OCI-LY1 (cell line): ENCODE data around the gene KLHL33.

ENCODE experiments used
- H2AFZ ChIP-seq: fragments of 200-600 bp; sonication (generic), shearing (Covaris generic); 2 replicates; pipeline ENCODE4 v1.6.0; 2014; ENCODE audit warnings: antibody characterized with exemption, mild to moderate bottlenecking, low read length
- H3F3A ChIP-seq: fragments of 200-600 bp; sonication (generic), shearing (Covaris generic); 2 replicates; pipeline ENCODE4 v1.6.0; 2014; ENCODE audit warnings: mild to moderate bottlenecking, antibody characterized with exemption, low read length, moderate library complexity; ENCODE audit not compliant: insufficient read depth
- H3K27ac ChIP-seq: fragments of 200-600 bp; sonication (generic); 2 replicates; pipeline ENCODE4 v1.5.1; 2014; ENCODE audit warnings: low read length, mixed run types, mild to moderate bottlenecking, low read depth; ENCODE audit not compliant: poor library complexity, severe bottlenecking
- H3K27me3 ChIP-seq: fragments of 200-600 bp; sonication (generic); 2 replicates; pipeline ENCODE4 v1.6.0; 2014; ENCODE audit warnings: antibody characterized with exemption, mild to moderate bottlenecking, low read length, moderate library complexity; ENCODE audit not compliant: insufficient read depth
- H3K36me3 ChIP-seq: fragments of 200-600 bp; sonication (generic); 2 replicates; pipeline ENCODE4 v1.6.1; 2014; ENCODE audit warnings: mild to moderate bottlenecking, antibody characterized with exemption, low read length, moderate library complexity, mixed read lengths; ENCODE audit not compliant: insufficient read depth
- H3K4me1 ChIP-seq: fragments of 200-600 bp; sonication (generic); 2 replicates; pipeline ENCODE4 v1.5.1; 2014; ENCODE audit warnings: mild to moderate bottlenecking, low read length, moderate library complexity; ENCODE audit not compliant: insufficient read depth, severe bottlenecking
- H3K4me2 ChIP-seq: fragments of 200-600 bp; sonication (generic), shearing (Covaris generic); 2 replicates; pipeline ENCODE4 v1.6.1; 2014; ENCODE audit warnings: low read length
- H3K4me3 ChIP-seq: fragments of 200-600 bp; sonication (generic); 2 replicates; pipeline ENCODE4 v1.5.1; 2014; ENCODE audit warnings: low read length, low read depth, mild to moderate bottlenecking, mixed read lengths; ENCODE audit not compliant: poor library complexity, severe bottlenecking
- H3K79me2 ChIP-seq: fragments of 200-600 bp; shearing (Covaris generic); 2 replicates; pipeline ENCODE4 v1.6.1; 2016; ENCODE audit warnings: mixed run types, low read length, mixed read lengths; ENCODE audit not compliant: insufficient read depth
- H3K9ac ChIP-seq: fragments of 200-600 bp; sonication (generic), shearing (Covaris generic); 2 replicates; pipeline ENCODE4 v1.6.1; 2014; ENCODE audit warnings: mild to moderate bottlenecking, low read length, mixed read lengths
- H3K9me2 ChIP-seq: fragments of 200-600 bp; sonication (generic), shearing (Covaris generic); 2 replicates; pipeline ENCODE4 v1.6.1; 2014; ENCODE audit warnings: low read depth, mild to moderate bottlenecking, low read length, mixed read lengths
- H3K9me3 ChIP-seq: fragments of 200-600 bp; shearing (Covaris generic); 2 replicates; pipeline ENCODE4 v1.6.1; 2014; ENCODE audit warnings: low read length, mixed read lengths
- H4K20me1 ChIP-seq: fragments of 200-600 bp; sonication (generic), shearing (Covaris generic); 2 replicates; pipeline ENCODE4 v1.6.0; 2016; ENCODE audit warnings: mild to moderate bottlenecking, low read length; ENCODE audit not compliant: insufficient read depth
- EZH2 ChIP-seq: fragments of 200-600 bp; sonication (generic), shearing (Covaris generic); IDR thresholded peaks from 2 replicates; pipeline ENCODE4 v1.8.0; 2017; ENCODE audit warnings: borderline replicate concordance, mixed run types, mild to moderate bottlenecking, antibody characterized with exemption, low read length, moderate library complexity, mixed read lengths
- TF ChIP-seq, protein P1 (sequence below): fragments of 200-600 bp; sonication (generic), shearing (Covaris generic); IDR thresholded peaks from 2 replicates; pipeline ENCODE4 v1.5.1; 2017; ENCODE audit warnings: mild to moderate bottlenecking, antibody characterized with exemption, low read length, moderate library complexity, mixed read lengths

Gene KLHL33

DNA sequence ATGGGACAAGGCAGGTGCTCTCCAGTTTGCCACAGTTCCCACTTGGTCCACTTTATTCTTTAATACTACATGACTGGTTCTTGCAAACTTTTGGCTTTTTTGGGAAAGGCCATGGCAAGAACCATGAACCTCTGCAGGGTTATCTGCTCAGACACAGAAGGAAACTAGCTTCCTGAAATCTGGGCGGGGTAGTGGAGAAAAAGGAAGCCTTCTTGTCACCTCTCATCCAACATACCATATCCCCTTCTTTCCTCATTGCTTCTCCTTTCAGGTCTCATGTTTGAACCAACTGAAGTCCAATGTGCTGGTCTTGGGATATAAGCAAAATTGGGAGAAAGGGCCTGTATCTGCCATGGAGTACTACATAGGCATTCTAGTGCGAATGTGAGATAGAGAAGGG lies 5.5 kb upstream of the KLHL33 start:
- no peaks in the 10 kb centered on the region for H3K4me1 ChIP-seq
- H3K27me3 ChIP-seq: 0 out of 2 replicates have a peak, but pooled peaks cover 3% of the 10 kb centered on the region
- no peak overlapping the region for H3K4me2 ChIP-seq
- no peak overlapping the region for H3K9ac ChIP-seq
- no peaks in the 10 kb centered on the region for H3K9me2 ChIP-seq
- no peaks in the 10 kb centered on the region for H4K20me1 ChIP-seq
- no peak overlapping the region for H2AFZ ChIP-seq
- no peaks in the 10 kb centered on the region for H3F3A ChIP-seq
- no peak for TF ChIP-seq EZH2
- TF ChIP-seq, protein P1, sequence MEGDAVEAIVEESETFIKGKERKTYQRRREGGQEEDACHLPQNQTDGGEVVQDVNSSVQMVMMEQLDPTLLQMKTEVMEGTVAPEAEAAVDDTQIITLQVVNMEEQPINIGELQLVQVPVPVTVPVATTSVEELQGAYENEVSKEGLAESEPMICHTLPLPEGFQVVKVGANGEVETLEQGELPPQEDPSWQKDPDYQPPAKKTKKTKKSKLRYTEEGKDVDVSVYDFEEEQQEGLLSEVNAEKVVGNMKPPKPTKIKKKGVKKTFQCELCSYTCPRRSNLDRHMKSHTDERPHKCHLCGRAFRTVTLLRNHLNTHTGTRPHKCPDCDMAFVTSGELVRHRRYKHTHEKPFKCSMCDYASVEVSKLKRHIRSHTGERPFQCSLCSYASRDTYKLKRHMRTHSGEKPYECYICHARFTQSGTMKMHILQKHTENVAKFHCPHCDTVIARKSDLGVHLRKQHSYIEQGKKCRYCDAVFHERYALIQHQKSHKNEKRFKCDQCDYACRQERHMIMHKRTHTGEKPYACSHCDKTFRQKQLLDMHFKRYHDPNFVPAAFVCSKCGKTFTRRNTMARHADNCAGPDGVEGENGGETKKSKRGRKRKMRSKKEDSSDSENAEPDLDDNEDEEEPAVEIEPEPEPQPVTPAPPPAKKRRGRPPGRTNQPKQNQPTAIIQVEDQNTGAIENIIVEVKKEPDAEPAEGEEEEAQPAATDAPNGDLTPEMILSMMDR: no peak
- H3K4me3 ChIP-seq: no peak overlapping the region
- no peak overlapping the region for H3K27ac ChIP-seq
- no peaks in the 10 kb centered on the region for H3K79me2 ChIP-seq
- no peaks in the 10 kb centered on the region for H3K9me3 ChIP-seq
- H3K36me3 ChIP-seq: peaks cover 27% of the 10 kb centered on the region

DNA sequence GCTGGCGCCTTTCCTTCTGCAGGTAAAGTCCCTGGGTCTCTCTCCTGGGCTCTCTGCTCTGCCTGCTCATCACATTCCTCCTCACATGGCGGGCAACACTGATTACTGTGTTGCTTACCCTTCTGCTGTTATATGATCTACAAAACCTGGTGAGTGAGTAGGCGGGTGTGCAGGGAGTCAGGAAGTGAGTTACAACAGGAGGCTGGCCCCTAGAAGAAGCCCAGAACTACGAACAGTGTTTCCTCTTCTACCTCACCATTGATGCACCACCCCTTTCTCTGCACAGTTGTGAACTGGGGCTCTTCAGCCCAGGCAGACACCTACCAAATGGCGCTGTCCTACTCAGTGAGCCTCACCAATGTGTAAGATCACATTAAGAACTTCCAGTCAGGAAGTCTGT lies 4.9 kb upstream of the KLHL33 start:
- Histone ChIP-seq H3K9ac (no peak overlapping the region), H3F3A (no peaks in the 10 kb centered on the region), H3K9me3 (no peaks in the 10 kb centered on the region), H3K36me3 (peaks cover 22% of the 10 kb centered on the region), H2AFZ (no peak overlapping the region), H4K20me1 (no peaks in the 10 kb centered on the region), H3K9me2 (no peaks in the 10 kb centered on the region), H3K27me3 (0 out of 2 replicates have a peak, but pooled peaks cover 3% of the 10 kb centered on the region), H3K79me2 (no peaks in the 10 kb centered on the region), H3K4me1 (no peaks in the 10 kb centered on the region), H3K27ac (no peak overlapping the region), H3K4me2 (no peak overlapping the region), H3K4me3 (no peak overlapping the region)
- TF ChIP-seq, protein P1: no peak
- TF ChIP-seq EZH2: no peak

DNA sequence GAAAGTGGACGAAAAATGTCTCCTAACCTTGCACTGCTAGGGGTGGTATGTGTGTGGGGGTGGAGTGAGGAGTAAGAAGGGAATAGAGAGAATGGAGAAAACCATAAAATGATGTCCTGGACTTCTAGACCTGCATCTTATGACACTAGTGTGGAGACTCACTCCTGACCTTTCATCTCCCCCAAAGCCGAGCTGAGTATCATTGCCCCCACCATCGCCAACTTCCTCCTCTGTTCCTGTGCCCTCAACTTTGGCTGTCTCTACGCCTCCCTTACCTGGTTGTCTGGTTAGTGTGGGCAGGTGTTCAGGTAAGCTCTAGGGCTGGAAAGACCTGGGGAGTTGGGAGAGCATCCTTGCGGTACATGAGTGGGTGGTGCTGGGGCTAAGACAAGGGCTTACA lies 4.5 kb upstream of the KLHL33 start:
- Histone ChIP-seq H3K27ac (no peak overlapping the region), H3K4me2 (no peak overlapping the region), H3K9me2 (no peaks in the 10 kb centered on the region), H3K9me3 (no peaks in the 10 kb centered on the region), H3K9ac (no peak overlapping the region), H4K20me1 (no peaks in the 10 kb centered on the region), H3F3A (no peaks in the 10 kb centered on the region), H3K27me3 (0 out of 2 replicates have a peak, but pooled peaks cover 3% of the 10 kb centered on the region), H3K79me2 (no peaks in the 10 kb centered on the region), H3K4me1 (no peaks in the 10 kb centered on the region), H2AFZ (no peak overlapping the region), H3K36me3 (peaks cover 17% of the 10 kb centered on the region), H3K4me3 (no peak overlapping the region)
- TF ChIP-seq EZH2: no peak

DNA sequence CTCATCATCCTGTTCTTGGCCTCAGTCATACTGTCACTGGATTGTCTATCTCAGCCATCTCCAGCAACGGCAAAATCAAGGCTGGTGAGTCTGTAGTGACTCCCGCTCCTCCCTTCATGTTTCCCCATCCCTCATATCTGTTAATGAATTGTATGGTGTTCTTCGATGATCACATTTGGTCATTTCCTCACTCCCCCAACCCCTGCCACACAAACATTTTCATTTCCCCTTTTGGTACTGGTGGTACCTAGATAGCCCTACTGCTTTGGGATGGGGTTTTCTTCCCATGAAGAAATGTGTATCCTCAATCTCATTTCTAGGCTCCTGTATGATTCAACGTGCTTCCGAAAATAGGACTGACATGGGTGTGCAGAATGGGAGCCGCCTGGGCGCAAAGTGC lies 2.7 kb upstream of the KLHL33 start:
- Histone ChIP-seq H3K4me3 (no peak overlapping the region), H3K9me3 (no peaks in the 10 kb centered on the region), H3K9ac (no peak overlapping the region), H3K9me2 (no peaks in the 10 kb centered on the region), H3K79me2 (no peaks in the 10 kb centered on the region), H4K20me1 (no peaks in the 10 kb centered on the region), H3K4me2 (no peak overlapping the region), H3K27ac (no peak overlapping the region), H3K4me1 (no peaks in the 10 kb centered on the region), H3F3A (no peaks in the 10 kb centered on the region), H2AFZ (no peak overlapping the region), H3K27me3 (0 out of 2 replicates have a peak, but pooled peaks cover 3% of the 10 kb centered on the region), H3K36me3 (peaks cover 5% of the 10 kb centered on the region; the same call in 1 of the 2 replicates)
- TF ChIP-seq, protein P1: no peak
- no peak for TF ChIP-seq EZH2
